ENCODE data around the gene DPM2.

DPM2 gene

DNA sequence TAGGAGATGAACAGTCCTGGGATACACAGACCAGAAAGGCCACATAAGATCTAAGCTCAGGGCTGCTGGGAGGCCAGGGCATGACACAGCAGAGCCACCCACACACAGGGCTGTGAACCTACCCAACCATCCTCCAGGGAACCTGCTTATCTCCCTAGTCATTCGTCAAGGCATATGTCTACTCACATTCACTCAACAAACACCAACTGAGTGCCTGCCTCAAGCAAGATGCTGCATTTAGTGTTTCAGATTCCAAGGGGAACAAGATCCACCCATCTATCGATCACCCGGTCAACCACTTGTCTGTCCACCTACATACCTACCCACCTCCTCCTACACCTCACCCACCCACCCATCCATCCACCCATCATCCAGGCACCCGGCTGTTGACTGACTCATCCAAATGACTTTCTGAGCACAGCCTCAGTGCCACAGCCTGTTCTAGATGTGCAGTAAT is 1.9 kb downstream of the DPM2 start:
- TF ChIP-seq EZH2 (IDR thresholded peaks at IDR 0.05; ENCODE audit: borderline replicate concordance, low read depth, low read length, severe bottlenecking), result no peak
- TF ChIP-seq, protein P1, sequence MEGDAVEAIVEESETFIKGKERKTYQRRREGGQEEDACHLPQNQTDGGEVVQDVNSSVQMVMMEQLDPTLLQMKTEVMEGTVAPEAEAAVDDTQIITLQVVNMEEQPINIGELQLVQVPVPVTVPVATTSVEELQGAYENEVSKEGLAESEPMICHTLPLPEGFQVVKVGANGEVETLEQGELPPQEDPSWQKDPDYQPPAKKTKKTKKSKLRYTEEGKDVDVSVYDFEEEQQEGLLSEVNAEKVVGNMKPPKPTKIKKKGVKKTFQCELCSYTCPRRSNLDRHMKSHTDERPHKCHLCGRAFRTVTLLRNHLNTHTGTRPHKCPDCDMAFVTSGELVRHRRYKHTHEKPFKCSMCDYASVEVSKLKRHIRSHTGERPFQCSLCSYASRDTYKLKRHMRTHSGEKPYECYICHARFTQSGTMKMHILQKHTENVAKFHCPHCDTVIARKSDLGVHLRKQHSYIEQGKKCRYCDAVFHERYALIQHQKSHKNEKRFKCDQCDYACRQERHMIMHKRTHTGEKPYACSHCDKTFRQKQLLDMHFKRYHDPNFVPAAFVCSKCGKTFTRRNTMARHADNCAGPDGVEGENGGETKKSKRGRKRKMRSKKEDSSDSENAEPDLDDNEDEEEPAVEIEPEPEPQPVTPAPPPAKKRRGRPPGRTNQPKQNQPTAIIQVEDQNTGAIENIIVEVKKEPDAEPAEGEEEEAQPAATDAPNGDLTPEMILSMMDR (IDR thresholded peaks at IDR 0.05; ENCODE audit: borderline replicate concordance, extremely low read depth, low read length, poor library complexity, severe bottlenecking), result no peak
- Histone ChIP-seq H3K4me1 (ENCODE audit: insufficient read depth, low read length) (peaks cover 37% of the 10 kb centered on the region), H3K36me3 (ENCODE audit: insufficient read depth, low read length) (peaks cover 26% of the 10 kb centered on the region), H3K79me2 (ENCODE audit: insufficient read depth, low read length) (peaks cover 38% of the 10 kb centered on the region), H3K9me3 (ENCODE audit: insufficient read depth, low read length, severe bottlenecking) (no peaks in the 10 kb centered on the region), H2AFZ (ENCODE audit: low read depth, low read length) (no peak overlapping the region), H3K27ac (ENCODE audit: low read length) (peak overlapping the region; percentile 36; the same call in 1 of the 2 replicates), H3K4me3 (ENCODE audit: low read depth in 1 of 2, low read length in 2 of 2) (peak overlapping the region in 1 of 2 experiments; percentile 91; a peak in 3 of 4 replicates), H3K27me3 (ENCODE audit: insufficient read depth, low read length, poor library complexity) (no peaks in the 10 kb centered on the region), H4K20me1 (ENCODE audit: insufficient read depth, low read length) (peaks cover 32% of the 10 kb centered on the region), H3K9ac (ENCODE audit: low read depth, low read length) (peak overlapping the region; percentile 74), H3K4me2 (ENCODE audit: insufficient read depth, low read length) (peak overlapping the region; percentile 74)
- DNase-seq (no peak), ATAC-seq (ENCODE audit: insufficient read depth, low read depth) (no peak)

DNA sequence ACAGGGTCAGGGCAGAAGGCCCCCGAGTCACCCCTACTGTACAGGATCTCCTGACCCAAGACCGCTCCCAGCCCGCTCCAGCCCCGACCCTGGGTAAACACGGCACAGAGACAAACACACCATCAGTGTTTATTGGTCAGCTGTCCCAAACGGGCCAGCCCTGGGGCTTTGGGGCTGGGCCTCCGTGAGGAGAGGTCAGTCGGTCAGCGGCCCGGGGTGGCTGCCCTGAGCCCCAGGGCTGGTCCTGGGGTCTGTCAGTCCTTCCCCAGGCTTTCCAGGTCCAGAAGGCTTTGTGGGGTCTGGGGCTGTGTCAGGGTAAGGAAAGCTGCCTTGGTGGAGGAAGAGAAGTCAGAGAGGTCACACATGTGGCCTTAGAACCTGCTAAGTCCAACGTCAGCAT is 2.7 kb downstream of the DPM2 start:
- no peak for DNase-seq
- TF ChIP-seq, protein P1 (IDR thresholded peaks at IDR 0.05; ENCODE audit: borderline replicate concordance, extremely low read depth, low read length, poor library complexity, severe bottlenecking), result no peak
- TF ChIP-seq EZH2 (IDR thresholded peaks at IDR 0.05; ENCODE audit: borderline replicate concordance, low read depth, low read length, severe bottlenecking), result no peak
- Histone ChIP-seq H3K9ac (ENCODE audit: low read depth, low read length) (0 out of 2 replicates have a peak overlapping the region, but pooled peaks have one; percentile 15), H3K4me1 (ENCODE audit: insufficient read depth, low read length) (peaks cover 37% of the 10 kb centered on the region), H3K27me3 (ENCODE audit: insufficient read depth, low read length, poor library complexity) (no peaks in the 10 kb centered on the region), H3K4me3 (ENCODE audit: low read depth in 1 of 2, low read length in 2 of 2) (no peak overlapping the region; a peak in 1 of 4 replicates), H2AFZ (ENCODE audit: low read depth, low read length) (no peak overlapping the region), H3K36me3 (ENCODE audit: insufficient read depth, low read length) (peaks cover 26% of the 10 kb centered on the region), H3K4me2 (ENCODE audit: insufficient read depth, low read length) (peak overlapping the region; percentile 74), H3K9me3 (ENCODE audit: insufficient read depth, low read length, severe bottlenecking) (no peaks in the 10 kb centered on the region), H3K79me2 (ENCODE audit: insufficient read depth, low read length) (peaks cover 38% of the 10 kb centered on the region), H4K20me1 (ENCODE audit: insufficient read depth, low read length) (peaks cover 32% of the 10 kb centered on the region), H3K27ac (ENCODE audit: low read length) (0 out of 2 replicates have a peak overlapping the region, but pooled peaks have one; percentile 8)
- ATAC-seq (ENCODE audit: insufficient read depth, low read depth), result no peak

DNA sequence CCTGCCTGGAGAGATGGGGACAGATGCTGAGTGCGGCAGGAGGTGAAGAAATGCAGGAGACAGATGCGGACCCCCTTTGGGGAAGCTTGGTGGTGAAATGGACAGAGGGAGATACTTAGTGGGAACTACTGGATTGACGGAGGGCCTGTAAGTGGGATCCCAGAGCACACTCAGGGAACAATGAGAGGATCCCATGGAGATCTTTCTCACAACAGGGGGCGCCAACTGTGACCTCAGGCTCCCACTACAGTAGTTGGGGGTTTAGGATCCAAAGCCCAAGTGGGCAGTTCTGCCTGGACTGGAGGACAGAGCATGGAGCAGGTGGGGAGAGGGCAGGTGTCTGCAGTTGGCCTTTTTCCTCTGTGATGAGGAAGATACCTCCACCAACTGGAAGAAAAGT is 3.4 kb downstream of the DPM2 start:
- Histone ChIP-seq H3K9ac (ENCODE audit: low read depth, low read length) (no peak overlapping the region), H4K20me1 (ENCODE audit: insufficient read depth, low read length) (peaks cover 35% of the 10 kb centered on the region), H3K27ac (ENCODE audit: low read length) (no peak overlapping the region), H3K9me3 (ENCODE audit: insufficient read depth, low read length, severe bottlenecking) (no peaks in the 10 kb centered on the region), H2AFZ (ENCODE audit: low read depth, low read length) (no peak overlapping the region), H3K4me1 (ENCODE audit: insufficient read depth, low read length) (peaks cover 37% of the 10 kb centered on the region), H3K4me3 (ENCODE audit: low read depth in 1 of 2, low read length in 2 of 2) (no peak overlapping the region), H3K27me3 (ENCODE audit: insufficient read depth, low read length, poor library complexity) (no peaks in the 10 kb centered on the region), H3K36me3 (ENCODE audit: insufficient read depth, low read length) (peaks cover 26% of the 10 kb centered on the region), H3K79me2 (ENCODE audit: insufficient read depth, low read length) (peaks cover 38% of the 10 kb centered on the region), H3K4me2 (ENCODE audit: insufficient read depth, low read length) (peak overlapping the region; percentile 74; the same call in 1 of the 2 replicates)
- DNase-seq (no peak), ATAC-seq (ENCODE audit: insufficient read depth, low read depth) (no peak)
- TF ChIP-seq, protein P1 (IDR thresholded peaks at IDR 0.05; ENCODE audit: borderline replicate concordance, extremely low read depth, low read length, poor library complexity, severe bottlenecking), result no peak
- no peak for TF ChIP-seq EZH2 (IDR thresholded peaks at IDR 0.05; ENCODE audit: borderline replicate concordance, low read depth, low read length, severe bottlenecking)

All from DND-41 (cell line).